Measurements from ENCODE around the gene PSAP. TPM values are rescaled to one million over a fixed set of nuclear protein-coding genes. Genes with fewer than 3 reads are reported as not detected.
A peak's percentile ranks its signal among the peaks of the same experiment; 100 is the strongest.

PSAP gene
- polyA plus RNA-seq, 12 donors: 304 to 1,035 (median 462) TPM

DNA sequence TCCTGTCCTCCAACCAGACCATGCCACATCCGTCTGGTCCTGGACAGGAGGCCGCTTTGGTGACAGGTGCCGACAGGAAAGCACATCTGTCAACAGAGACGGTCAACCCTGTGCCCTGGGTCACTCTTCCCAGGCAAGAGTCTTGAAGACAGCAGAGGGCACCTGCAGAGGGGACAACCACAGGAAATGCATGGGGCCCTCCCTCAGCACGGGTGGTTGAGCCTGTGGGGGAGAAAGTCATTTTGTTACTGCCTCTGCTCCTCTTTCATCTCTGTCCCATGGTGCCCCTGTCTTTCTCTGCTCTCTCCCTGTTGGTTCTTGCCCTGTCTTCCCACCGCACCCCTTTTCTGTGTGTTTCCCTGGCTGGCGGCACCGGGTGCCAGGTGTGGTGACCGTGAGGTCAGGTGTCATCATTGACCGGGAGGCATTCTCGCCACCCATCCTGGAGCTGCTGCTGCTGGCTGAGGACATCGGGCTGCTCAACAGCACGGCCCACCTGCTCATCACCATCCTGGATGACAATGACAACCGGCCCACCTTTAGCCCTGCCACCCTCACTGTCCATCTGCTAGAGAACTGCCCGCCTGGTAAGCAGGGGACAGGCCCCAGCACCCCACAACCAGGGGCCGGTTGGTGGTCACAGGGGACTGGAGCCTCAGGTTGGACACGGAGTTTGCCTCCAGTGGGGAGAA lies 60.2 kb downstream of the PSAP start:
- no peak for DNase-seq

GRCh38 chr10:71789871-71790270 lies 61.2 kb downstream of the PSAP start:
- DNase-seq: no peak

- no peak for DNase-seq
Observed at GRCh38 chr10:71788954-71789353, 62.1 kb downstream of the PSAP start.

DNA sequence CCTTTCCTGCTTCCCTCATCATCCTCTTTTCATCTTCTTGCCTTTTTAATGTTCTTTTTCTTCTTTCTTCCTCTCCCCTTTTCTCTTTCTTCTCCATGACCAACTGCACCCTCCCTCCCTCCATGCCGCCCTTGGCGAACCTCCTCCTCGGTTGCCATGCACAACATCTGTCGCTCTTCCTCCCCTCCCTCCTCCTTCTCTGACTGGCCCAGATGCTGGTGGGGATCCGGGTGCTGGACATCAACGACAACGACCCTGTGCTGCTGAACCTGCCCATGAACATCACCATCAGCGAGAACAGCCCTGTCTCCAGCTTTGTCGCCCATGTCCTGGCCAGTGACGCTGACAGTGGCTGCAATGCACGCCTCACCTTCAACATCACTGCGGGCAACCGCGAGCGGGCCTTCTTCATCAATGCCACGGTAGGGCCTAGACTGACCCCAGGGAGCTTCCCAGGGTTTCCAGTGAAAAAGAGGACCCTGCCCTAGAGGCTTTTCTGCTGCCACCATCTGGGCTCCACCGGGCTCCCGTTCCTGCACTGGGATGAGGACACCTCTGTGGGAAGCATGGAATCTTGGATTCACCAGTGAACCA lies 66.3 kb downstream of the PSAP start:
- DNase-seq: no peak

- no peak for DNase-seq
Observed at GRCh38 chr10:71783917-71784678, 67.0 kb downstream of the PSAP start.

DNA sequence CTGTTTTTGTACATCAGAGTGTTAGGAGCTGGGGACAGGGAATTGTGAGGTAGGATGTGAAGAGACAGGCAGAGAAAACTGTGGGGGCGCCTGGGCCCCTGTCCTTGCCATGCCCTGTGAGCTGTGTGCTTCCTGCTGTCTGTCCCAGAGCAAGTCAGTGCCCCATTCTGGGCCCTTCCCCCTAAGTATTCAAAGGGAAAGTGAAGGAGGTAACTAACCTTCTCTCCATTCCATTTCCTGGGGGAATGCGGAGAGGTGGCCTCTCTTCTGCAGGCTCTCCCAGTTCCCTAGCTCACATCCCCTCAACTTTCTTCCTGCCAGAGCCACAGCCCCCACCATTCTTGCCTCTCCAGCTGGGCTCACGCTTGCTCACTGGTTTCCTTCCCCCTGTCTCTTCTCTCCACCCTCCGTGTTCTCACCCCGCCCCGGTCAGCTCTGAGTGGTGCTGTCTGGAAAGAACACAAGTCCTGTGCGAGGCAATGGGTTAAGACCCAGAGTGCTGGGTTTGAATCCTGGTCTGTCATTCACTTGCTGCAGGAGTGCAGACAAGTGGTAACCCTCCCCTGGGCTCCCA lies 68.0 kb downstream of the PSAP start:
- DNase-seq: no peak

- DNase-seq: no peak
Observed at GRCh38 chr10:71782221-71782916, 68.7 kb downstream of the PSAP start.

DNA sequence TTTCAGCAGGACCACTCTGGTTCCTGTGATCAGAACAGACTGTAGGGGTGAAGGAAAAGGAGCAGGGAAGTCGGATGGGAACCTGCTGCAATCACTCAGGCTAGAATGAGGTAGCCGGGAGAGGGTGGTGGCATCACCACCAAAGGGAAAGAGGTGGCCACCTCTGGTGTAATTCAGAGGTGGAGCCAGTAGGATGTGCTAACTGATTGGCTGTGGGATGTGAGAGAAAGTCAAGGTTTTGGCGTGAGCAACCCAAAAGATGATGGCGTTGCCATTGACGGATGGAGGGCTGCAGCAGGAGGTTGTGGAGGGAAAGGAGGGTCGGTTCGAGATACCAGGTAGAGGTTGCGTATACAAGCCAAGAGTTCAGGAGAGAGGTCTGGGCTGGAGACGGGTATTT lies 70.3 kb downstream of the PSAP start:
- DNase-seq: no peak

GRCh38 chr10:71780156-71780555 lies 70.9 kb downstream of the PSAP start:
- DNase-seq: no peak

- DNase-seq: no peak
Observed at GRCh38 chr10:71779641-71780040, 71.4 kb downstream of the PSAP start.

DNA sequence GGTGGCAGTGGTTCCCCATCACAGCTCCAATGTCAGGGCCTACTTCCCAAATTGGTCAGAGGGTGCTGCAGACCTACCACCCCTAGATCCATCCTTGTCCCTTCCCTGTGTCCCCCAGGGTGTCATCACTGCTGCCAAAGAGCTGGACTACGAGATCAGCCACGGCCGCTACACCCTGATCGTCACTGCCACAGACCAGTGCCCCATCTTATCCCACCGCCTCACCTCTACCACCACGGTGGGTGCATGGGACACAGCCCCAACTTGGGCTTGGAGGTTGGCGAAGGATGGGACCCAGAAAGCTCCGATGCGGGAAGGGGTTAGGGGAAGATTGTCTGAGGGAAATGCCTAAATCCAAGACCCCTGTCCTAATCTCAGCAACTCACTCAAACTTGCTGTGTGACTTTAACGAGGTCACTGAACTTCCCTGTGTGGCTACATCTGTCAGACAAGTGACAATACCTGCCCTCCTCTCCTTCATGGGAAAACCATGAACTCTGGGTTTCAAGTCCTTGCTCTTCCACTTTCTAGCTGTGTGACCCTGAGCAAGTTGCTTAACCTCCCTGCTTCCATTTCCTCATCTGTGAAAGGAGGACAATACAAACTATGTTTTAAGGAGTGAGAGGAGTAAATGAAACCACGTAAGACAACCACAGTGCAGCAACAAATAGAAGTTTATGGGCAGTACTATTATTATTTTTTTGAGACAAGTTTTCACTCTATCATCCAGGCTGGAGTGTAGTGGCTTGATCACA lies 72.8 kb downstream of the PSAP start:
- DNase-seq: no peak

DNA sequence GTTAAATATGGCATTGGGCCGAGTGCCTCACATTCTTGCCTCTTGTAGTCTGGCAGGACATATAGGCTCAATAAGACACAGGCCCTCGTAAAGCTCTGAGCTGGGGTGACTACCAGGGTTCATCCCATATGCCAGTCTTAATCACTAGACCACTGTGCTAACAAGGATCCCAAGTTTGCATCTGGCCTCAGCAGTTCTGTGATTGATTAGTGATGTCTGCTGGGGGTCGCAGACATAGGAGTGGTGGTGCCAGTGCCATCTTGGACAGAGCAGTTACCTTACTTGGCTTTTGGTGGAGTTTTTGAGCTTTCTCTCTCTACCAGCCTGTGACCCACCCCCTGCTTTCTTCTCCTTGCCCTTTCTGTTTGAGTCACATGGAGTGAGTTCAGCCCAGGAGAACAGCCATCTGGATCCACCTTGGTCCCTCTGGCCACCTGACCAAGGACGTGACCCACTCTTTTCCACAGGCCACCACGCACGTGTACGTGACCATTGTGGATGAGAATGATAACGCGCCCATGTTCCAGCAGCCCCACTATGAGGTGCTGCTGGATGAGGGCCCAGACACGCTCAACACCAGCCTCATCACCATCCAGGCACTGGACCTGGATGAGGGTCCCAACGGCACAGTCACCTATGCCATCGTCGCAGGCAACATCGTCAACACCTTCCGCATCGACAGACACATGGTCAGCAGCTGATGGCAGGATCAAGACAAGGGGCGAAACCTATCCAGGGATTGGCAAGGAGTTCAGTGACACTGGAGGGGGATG lies 73.7 kb downstream of the PSAP start:
- no peak for DNase-seq

GRCh38 chr10:71776481-71776925 lies 74.5 kb downstream of the PSAP start:
- no peak for DNase-seq

DNA sequence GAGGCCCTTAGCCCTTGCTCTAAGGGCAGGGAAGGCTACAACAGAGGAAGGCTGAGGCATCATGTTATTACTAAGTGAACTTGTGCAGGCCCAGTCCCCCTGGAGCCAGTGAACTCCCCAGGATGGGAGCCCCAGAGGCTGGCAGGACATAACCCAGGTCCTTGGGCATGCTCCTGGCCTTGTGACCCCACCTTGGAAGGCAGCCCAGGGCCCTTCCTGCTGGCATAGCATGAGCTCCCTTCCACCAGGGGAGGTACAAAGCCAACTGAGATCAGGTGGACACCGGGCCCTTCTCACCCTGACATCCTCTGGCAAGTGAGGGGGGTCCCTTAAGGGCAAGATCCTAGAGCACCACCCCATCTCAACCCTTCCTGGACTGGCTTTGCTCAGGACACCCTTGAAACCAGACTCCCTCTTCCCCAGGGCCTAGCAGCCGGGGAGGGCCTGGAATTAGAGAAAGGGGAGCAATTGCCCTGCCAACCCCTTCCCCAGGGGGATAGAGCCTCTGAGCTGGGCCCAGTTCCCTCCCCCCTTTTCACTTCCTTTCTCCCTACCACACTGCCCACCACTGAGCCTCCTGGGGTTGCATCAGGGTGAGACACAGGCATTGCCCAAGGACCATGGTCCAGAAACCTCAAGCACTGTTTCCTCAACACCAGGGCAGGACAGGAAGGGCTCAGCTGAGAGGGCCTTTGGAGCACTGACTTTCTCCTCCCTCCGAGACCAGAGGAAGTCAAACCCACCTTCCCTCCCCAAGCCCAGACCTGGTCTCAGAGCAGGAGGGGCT lies 75.9 kb downstream of the PSAP start:
- no peak for DNase-seq

DNA sequence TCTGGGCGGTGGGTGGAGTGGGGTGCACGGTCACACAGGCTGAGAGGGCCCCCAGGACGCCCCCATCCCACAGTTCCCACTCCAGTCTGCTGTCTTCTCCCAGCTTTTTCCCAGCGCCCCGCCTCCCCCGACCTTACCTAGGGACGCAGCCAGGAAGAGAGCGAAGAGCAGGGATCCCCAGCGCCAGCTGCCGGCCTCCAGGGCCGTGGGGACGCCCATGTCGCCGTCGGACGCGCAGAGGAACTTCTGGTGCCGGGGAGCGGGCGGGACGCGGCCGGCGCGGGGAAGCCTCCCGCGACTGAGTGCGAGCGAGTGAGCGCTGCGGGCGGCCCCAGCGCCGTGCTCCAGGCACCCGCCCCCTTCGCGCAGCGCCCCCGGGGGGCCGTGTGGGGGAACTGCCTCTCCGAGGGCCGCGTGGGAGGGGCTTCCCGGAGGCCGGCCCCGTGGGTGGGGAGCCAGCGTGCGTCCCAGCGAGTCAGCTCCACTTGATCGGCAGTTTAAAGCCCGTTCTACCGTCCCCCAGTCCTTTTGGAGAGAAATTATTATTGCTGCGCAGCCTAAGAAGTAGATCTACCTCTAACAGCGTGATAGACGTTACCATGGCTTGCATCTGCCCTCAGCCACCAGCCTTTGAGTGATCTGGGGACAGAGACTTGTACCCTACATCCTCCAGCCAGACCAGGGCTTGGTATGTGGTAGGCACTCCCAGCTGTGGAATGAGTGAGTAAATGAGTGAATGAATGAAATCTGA lies 77.7 kb downstream of the PSAP start, which contains the start of gene VSIR:
VSIR (minus strand) TSS at position 300 of the 751 bp plus-strand sequence; CDS start at position 219, 81 bp downstream.
- peak; percentile 83 for DNase-seq

DNA sequence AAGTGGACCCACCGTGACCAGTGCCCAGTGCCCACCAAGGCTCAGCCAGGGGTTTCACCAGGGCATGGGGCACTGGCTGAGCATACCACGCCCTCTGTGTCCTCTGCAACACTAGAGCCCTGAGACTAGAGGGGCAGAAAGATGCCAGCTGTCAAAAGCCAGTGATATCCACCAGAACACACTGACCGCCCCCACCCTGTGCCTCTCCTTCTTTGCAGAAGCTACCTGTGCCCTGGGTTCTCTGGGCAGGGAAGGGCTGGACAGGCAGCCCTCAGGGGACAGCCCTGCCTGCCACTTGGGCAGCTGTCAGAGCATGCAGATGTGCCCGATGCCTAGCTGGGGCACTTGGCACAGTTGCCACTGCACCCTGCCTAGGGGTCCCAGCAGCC lies 78.2 kb downstream of the PSAP start:
- no peak for DNase-seq

GRCh38 chr10:71771821-71772617 lies 79.0 kb downstream of the PSAP start:
- DNase-seq: no peak

DNA sequence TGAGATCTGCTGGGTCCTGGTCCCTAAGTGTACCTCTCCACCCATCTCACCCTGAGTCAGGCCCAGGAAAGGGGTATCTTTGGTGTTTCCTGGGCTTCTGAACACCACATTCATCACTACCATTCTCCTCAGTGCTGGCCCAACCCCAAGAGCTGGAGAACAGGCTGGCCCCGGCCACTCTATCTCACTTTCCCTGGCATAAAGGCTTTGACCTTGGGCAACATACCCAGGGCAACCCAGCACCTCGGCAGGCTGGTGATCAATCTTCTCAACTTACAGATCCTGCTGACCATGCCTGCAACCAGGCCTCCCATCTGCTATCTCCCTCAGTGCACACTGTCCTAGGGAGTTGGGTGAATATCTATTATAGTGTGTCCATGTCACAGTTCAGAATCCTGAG lies 79.8 kb downstream of the PSAP start:
- no peak for DNase-seq
